PFSK-1 (cell line): ENCODE measurements around the gene CLEC4G.

Source experiments
- FOXP2 ChIP-seq: optimal IDR thresholded peaks from 2 replicates; pipeline ENCODE3; 2011; ENCODE audit warnings: borderline replicate concordance, control low read depth, inconsistent platforms; ENCODE audit not compliant: insufficient read depth; ENCODE audit errors: extremely low read length, extremely low read depth
- POLR2AphosphoS5 ChIP-seq: IDR thresholded peaks from 2 replicates; pipeline ENCODE4 v1.6.1; 2012; ENCODE audit warnings: low read depth, mild to moderate bottlenecking, control low read depth, low read length, moderate library complexity
- SIN3A ChIP-seq: IDR thresholded peaks from 2 replicates; pipeline ENCODE4 v1.6.1; 2012; ENCODE audit warnings: mild to moderate bottlenecking, low read length, moderate library complexity, borderline replicate concordance; ENCODE audit not compliant: insufficient read depth
- TAF1 ChIP-seq: IDR thresholded peaks from 2 replicates; pipeline ENCODE4 v1.6.1; 2012; ENCODE audit warnings: low read length, control low read depth, borderline replicate concordance; ENCODE audit not compliant: insufficient read depth
- TF ChIP-seq, protein P1 (sequence below), 2 experiments: IDR thresholded peaks; 2 replicates each; pipeline versions ENCODE4 v1.6.1 to v1.8.0; 2011 to 2012; ENCODE audit warnings: low read depth in 2 of 2, low read length in 2 of 2, control low read depth in 1 of 2, inconsistent platforms in 1 of 2, mild to moderate bottlenecking in 1 of 2, moderate library complexity in 1 of 2; ENCODE audit not compliant: insufficient read depth in 1 of 2

DNA sequence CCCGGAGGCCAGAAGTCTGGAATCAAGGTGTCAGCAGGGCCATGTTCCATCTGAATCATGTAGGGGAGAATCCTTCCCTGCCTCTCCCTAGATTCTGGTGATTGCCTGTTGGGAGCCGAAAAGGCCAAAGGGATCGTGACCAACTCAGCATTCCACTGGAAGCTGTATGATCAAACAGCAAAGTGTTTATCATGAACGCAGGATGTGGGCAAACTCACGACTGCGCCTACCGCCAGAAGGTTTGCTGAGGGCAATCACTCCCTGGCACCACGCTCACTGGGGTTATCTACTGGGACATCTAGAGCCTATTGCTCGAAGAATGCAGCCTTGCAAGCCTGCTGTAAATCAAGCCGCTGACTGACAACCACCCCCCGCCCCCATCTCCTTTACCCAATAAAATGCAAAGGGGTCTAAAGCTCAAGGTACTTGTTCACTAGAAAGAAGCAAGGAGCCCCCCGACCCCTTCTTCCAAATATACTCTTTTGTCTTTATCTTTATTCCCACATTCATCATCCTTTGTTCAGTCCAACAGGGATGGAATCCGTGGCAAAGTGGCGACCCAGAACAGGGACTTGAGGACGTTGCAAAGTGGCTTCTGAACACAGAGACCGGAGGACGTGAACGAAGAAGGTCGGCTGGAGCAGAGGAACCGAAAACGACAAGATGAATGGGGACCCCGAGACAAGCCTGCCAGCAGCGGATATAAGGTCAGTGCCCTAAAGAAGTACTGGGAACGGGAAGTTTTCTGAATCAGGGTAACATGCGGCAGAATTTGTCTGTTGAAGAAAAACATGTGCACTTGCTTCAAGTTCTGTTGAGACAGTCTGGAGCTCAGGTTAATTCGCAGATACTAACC, 47.9 kb upstream of the CLEC4G start:
- no peak for TF ChIP-seq SIN3A
- TF ChIP-seq POLR2AphosphoS5: no peak
- TF ChIP-seq TAF1: no peak
- TF ChIP-seq, protein P1, sequence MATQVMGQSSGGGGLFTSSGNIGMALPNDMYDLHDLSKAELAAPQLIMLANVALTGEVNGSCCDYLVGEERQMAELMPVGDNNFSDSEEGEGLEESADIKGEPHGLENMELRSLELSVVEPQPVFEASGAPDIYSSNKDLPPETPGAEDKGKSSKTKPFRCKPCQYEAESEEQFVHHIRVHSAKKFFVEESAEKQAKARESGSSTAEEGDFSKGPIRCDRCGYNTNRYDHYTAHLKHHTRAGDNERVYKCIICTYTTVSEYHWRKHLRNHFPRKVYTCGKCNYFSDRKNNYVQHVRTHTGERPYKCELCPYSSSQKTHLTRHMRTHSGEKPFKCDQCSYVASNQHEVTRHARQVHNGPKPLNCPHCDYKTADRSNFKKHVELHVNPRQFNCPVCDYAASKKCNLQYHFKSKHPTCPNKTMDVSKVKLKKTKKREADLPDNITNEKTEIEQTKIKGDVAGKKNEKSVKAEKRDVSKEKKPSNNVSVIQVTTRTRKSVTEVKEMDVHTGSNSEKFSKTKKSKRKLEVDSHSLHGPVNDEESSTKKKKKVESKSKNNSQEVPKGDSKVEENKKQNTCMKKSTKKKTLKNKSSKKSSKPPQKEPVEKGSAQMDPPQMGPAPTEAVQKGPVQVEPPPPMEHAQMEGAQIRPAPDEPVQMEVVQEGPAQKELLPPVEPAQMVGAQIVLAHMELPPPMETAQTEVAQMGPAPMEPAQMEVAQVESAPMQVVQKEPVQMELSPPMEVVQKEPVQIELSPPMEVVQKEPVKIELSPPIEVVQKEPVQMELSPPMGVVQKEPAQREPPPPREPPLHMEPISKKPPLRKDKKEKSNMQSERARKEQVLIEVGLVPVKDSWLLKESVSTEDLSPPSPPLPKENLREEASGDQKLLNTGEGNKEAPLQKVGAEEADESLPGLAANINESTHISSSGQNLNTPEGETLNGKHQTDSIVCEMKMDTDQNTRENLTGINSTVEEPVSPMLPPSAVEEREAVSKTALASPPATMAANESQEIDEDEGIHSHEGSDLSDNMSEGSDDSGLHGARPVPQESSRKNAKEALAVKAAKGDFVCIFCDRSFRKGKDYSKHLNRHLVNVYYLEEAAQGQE (IDR thresholded peaks at IDR 0.05; ENCODE audit: insufficient read depth in 1 of 2, low read depth in 2 of 2, low read length in 2 of 2): no peak
- no peak for TF ChIP-seq FOXP2
